HG03175 (cell line): ENCODE results near the gene NSMCE4A.
"Not testable (repeated sequence)": the region's sequence is repeated elsewhere in the genome, so short reads cannot be mapped to it uniquely, and the experiment has no call there.

Experiments used
- ATAC-seq: cut with Tn5 transposase; IDR thresholded peaks from one replicate; pipeline ENCODE4 v1.9.1; 2021; ENCODE audit warnings: mild to moderate bottlenecking, moderate library complexity; ENCODE audit not compliant: unreplicated experiment

NSMCE4A gene

GRCh38 chr10:121974535-121975294, at the start of gene NSMCE4A:
TSS of gene NSMCE4A (minus strand) at chr10:121975217. CDS start at chr10:121975165, 52 bp downstream.
- peak; percentile 83 for ATAC-seq

- not testable (repeated sequence) for ATAC-seq
These were observed 48.2 kb upstream of the NSMCE4A start for GRCh38 chr10:122023257-122023656.

- no peak for ATAC-seq
These were observed 47.3 kb upstream of the NSMCE4A start for GRCh38 chr10:122022276-122022675.

- no peak for ATAC-seq
These were observed 46.8 kb upstream of the NSMCE4A start for GRCh38 chr10:122021828-122022227.

- ATAC-seq, result no peak
These were observed 46.4 kb upstream of the NSMCE4A start for GRCh38 chr10:122021379-122021778.

GRCh38 chr10:122020226-122020625, 45.2 kb upstream of the NSMCE4A start:
- no peak for ATAC-seq

- no peak for ATAC-seq
These were observed 44.5 kb upstream of the NSMCE4A start for GRCh38 chr10:122019414-122019975.

GRCh38 chr10:122018951-122019413, 44.0 kb upstream of the NSMCE4A start:
- no peak for ATAC-seq

GRCh38 chr10:122018491-122018890, 43.5 kb upstream of the NSMCE4A start:
- no peak for ATAC-seq

- ATAC-seq, result not testable (repeated sequence)
These were observed 42.9 kb upstream of the NSMCE4A start for GRCh38 chr10:122017926-122018325.

- ATAC-seq, result no peak
These were observed 39.7 kb upstream of the NSMCE4A start for GRCh38 chr10:122014652-122015248.

GRCh38 chr10:122013311-122013780, 38.3 kb upstream of the NSMCE4A start:
- no peak for ATAC-seq

GRCh38 chr10:122012731-122013130, 37.7 kb upstream of the NSMCE4A start:
- no peak for ATAC-seq

GRCh38 chr10:122010405-122011050, 35.5 kb upstream of the NSMCE4A start:
- ATAC-seq, result no peak

GRCh38 chr10:122007415-122007814, 32.4 kb upstream of the NSMCE4A start:
- no peak for ATAC-seq

- ATAC-seq, result no peak
These were observed 26.7 kb upstream of the NSMCE4A start for GRCh38 chr10:122001698-122002097.

GRCh38 chr10:121999301-121999700, 24.3 kb upstream of the NSMCE4A start:
- ATAC-seq, result no peak

- no peak for ATAC-seq
These were observed 23.4 kb upstream of the NSMCE4A start for GRCh38 chr10:121998462-121998861.

GRCh38 chr10:121994429-121994941, 19.5 kb upstream of the NSMCE4A start:
- ATAC-seq, result no peak

- not testable (repeated sequence) for ATAC-seq
These were observed 16.7 kb upstream of the NSMCE4A start for GRCh38 chr10:121991727-121992126.

- no peak for ATAC-seq
These were observed 15.1 kb upstream of the NSMCE4A start for GRCh38 chr10:121990015-121990677.
